ENCODE measurements around the gene CNGB1.
"Not testable (repeated sequence)": the region's sequence is repeated elsewhere in the genome, so short reads cannot be mapped to it uniquely, and the experiment has no call there.

CNGB1 gene

DNA sequence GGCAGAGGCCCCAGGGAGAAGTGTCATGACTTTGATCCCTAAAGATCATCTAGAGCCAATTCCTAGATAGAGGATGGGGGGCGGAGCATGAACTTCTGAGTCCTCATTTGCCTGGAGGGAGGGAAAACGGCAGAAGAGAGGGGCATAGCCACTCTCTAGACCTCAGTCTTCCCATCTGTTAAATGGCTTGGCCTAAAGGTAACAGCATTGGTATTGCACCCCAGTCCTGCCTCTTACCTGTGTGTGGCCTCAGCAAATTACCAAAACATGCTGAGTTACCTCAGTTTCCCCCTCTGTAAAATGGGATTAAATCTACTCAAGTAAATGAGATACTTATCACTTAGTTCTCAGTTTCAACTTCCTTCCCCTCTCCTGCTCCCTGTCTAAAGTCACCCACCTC is 47.5 kb downstream of the CNGB1 start:
- no peak for DNase-seq

DNA sequence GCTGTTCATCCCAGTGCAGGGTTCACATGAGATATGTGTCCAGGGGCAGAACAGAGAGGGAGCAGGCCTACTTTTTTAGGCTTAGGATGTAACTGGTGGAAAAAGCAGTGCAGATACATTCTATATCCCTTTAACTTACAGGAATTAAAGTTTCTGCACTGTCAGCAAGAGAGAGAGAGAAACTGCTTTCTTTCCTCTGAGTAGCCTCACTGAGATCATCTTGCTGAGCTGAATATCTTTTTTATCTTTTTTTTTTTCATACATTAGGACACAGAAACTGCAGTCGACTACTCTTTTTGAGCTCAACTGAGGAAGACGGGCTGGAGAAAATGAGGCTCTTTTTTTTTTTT is 50.1 kb downstream of the CNGB1 start:
- DNase-seq, result no peak

DNA sequence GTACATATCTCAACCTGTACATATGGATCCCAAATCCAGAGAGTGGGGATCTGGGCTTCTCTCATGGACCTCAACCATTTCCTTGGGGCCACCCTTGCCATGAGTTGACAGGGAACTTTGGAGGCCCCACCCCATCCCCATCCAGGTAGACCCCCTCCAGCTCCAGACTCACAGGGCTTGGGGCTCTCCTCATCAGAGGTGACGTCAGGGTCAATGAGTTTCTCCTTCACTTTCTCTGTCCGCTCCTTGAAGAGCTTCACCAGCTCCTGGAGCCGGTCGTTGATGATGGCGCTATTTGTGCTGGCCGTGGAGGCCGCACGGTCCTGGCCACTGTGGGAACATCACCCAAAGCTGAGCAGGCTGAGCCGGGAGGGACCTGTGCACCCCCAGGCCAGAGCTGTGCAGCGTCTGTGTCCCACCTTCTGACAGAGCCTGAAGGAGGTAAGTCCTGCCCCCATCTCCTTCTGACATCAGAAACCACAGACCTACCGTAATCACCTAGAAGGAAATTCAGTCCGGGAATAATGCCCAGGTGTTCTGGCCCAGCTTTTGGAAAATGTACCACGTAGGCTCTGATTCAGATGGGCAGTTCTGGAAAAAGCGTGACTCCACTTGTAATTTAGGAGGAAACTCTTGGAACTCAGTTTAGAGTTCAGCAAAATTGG is 50.6 kb downstream of the CNGB1 start:
- no peak for DNase-seq

DNA sequence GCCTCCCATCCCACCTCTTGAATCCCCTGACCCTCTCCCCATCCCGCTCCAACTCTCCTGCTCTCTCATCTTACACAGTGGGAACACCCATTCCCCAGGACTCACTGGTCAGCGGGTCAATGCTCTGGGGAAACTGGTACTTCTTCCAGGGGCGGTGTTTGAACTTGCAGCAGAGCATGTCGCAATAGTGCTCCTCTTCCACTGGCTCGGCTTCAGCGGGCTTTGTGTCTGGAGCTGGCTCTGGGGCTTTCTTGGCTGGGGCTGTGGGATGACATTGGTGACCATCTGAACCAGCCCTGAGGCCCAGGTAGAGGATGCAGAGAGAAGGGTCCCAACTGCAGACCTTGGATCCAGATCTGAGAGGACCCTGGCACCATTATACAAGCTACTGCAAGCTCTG is 51.9 kb downstream of the CNGB1 start:
- DNase-seq, result no peak

DNA sequence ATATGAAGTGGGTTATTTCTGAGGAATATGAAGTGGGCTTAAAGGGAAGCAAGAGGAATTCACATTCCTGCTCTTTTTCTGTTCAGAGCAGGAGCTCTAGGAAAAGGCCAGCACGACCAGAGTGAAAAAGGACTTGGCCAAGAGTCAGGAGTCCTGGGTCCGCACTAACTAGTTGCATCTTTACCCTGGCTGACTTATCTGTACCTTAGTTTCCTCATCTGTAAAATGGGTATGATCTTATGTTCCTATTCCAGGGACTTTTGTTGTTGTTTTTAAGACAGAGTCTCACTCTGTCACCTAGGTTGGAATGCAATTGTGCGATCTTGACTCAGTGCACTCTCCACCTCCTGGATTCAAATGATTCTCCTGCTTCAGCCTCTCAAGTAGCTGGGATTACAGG is 52.5 kb downstream of the CNGB1 start:
- DNase-seq, result no peak

DNA sequence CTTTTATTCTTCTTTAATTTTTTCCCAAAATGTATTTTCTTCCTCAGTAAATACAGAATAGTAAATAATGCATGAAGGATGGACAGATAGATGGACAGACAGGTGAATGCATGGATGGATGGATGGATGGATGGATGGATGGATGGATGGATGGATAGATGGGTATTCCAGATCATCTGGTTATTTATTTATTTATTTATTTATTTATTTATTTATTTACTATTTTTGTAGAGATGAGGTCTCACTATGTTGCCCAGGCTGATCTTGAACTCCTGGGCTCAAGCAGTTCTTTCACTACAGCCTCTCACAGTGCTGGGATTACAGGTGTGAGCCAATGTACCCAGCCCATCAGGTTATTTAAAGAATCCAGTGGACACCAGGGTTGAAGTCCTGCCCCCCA is 53.0 kb downstream of the CNGB1 start:
- not testable (repeated sequence) for DNase-seq

DNA sequence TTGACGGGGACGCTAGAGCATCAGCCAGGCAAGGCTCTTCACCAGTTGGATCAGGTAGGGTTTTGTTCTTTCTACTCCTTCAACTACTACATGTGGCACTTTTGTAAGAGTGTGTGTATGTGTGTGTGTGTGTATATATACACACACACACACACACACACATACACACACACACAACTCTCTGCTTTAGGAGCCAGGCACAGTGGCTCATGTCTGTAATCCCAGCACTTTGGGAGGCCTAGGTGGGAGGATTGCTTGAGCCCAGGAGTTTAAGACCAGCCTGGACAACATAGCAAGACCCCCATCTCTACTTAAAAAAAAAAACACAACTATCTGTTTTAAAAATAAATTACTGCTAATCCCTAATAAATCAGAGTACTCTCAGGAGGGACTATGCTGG is 53.4 kb downstream of the CNGB1 start:
- not testable (repeated sequence) for DNase-seq

DNA sequence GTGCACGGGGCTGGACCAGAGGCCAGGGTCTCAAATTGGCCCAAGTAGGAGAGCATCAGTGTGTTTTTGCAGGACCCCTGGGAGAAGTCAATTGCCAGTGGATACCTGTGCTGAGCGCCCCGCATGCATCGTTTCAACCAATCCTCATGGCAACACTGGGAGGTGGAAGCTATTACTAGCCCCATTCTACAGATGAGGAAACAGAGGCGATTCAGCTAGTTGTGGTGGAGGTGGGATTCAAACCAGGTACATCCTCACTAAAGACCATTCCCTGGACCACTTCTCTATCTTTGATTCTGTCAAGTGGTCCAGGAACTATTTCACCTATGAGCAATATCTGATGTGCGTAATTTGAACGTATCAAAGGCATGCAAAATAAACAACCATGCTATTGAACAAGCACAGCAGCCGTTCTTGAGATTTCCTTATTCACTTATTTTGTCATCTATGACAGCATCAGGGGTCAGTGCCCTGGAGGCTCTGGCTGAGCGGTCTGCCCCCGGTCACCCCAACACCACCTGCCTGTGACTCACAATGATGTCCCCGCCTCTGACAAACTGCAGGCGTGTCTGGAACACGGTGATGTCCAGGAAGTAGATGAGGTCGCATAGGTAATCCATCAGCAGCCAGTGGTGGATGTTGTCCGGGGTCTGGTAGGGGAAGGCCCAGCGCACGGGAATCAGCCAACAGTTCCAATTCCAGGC is 54.0 kb downstream of the CNGB1 start:
- no peak for DNase-seq

DNA sequence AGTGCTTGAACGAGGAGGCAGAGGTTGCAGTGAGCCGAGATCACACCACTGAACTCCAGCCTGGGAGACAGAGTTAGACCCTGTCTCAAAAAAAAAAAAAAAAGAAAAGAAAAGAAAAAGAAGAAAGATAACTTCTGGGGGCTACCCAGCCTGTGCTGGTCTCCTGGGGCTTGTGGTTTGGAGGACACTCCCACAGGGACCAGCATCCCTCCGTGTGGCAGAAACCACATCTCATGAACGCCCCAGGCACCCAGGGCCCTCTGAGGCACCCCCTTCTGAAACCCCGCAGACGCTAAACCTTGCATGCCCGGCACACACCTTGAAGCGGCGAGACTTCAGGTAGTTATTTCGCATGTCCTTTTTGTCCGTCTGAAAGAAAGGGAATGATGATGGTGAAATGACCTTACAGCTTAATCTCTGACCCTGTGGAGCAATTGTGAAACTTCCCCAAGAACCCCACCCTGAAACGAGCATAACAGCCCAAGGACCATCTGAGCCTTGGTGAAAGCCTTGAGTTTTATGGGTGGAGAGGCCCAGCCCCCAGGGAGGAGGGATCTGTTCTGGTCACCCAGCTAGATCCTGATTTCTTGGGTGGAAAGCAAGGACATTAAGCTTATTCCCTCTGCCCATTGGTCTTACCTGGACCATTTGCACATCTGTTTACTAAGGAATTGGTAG is 55.0 kb downstream of the CNGB1 start:
- DNase-seq, result no peak

DNA sequence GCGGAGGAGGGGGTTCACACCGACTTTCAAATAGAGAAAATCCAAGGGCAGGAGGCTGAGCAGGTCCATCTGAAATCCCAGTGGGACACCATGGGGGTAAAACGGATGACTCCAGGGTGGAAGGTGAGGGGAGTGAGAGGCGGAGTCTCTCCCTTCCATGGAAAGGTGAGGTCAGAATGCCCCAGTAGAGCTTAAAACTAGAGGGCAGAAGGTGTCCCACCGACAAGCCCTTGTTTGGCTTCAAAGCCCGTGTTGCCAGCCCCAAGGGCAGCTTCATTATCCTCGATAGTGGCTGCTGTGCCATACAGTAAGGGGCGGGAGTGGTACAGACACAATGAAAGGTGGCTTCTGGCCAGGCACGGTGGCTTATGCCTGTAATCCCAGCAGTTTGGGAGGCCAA is 55.7 kb downstream of the CNGB1 start:
- no peak for DNase-seq

DNA sequence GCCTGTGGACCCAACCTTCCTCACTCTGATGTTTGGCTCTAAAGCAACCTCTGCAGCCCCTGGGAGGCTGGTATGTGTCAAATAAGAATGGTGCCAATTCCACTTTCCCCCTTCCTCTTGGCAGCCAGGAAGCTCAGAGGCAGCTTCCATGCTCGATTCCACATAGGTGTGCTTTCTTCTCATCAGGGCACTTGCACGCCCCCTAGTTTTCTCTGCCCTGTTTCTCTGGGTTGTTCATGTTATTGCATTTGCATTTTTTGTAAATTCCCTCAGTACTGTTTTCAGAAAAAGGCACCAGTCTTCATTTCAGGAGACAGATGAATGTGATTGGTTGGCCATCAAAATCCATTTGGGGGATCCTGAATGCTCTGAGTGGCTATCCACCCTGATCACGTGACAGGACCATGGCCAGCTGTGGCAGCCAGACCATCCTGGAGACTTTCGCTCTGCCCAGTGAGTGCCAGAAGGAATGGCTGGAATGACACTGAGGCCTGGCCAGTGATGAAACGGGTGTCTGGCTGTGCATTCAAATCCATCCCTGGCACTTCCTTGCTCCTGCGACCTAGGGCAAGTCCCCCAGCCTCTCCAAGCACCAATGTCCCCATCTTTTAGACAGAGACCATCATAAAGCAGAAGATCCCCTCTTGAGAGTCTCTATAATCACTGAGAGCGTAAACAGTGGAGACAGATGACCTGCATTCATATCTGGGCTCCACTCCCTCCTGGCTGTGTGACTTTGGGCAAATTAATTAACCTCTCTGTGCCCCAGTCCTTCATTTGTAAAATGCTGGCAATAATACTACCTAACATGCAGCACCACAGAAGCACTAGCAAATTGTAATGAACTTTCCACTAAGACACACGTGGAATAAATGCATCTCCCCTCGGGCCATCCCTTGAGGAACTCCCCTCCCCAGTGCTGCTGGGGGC is 56.4 kb downstream of the CNGB1 start:
- no peak for DNase-seq

DNA sequence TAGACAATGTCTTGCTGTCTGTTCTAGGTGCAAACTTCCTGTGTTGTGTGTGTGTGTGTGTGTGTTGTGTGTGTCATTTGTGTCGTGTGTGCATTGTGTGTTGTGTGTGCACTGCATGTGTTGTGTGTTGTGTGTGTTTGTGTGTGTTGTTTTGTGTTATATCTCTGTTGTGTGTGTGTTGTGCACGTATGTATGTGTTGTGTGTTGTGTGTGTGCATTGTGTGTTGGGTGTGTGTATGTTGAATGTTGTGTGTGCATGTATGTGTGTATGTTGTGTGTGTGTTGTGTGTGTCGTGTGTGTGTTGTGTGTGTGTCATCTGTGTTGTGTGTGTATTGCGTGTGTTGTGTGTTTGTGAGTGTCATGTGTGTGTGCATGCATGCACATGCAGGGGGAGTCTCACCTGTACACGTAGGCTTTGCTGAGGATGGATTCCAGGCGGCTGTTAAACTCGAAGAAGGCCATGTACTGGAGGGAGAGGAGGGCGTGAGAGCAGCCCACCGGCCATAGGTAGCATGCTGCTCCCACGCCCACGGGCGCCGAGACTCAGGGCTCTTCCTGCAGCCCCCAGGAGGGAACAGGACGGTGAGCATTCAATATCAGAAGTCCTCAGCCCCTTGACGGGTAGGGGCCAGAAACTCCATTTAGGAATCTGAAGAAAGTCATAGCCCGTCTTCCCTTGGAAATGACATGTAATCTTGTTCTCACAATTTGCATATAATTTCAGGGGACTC is 58.2 kb downstream of the CNGB1 start:
- no peak for DNase-seq

DNA sequence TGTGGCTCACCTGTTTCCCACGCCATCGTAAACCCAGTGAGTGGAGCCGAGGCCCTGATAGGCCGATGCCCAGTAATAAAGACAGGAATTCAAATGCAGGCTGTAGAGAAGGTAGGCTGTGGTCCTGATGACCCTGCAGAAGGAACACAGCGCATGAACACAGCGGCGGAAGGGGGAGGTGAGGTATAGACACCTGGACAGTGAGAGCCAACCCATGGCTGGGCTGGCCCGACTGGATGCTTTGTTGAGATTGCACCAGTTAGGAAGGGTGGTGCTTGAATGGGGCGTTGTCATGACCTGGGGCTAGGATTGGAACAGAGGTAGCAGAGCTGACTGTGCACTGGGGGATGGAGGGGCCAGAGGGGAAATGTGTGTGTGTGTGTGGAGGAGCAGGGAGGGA is 59.2 kb downstream of the CNGB1 start:
- no peak for DNase-seq

DNA sequence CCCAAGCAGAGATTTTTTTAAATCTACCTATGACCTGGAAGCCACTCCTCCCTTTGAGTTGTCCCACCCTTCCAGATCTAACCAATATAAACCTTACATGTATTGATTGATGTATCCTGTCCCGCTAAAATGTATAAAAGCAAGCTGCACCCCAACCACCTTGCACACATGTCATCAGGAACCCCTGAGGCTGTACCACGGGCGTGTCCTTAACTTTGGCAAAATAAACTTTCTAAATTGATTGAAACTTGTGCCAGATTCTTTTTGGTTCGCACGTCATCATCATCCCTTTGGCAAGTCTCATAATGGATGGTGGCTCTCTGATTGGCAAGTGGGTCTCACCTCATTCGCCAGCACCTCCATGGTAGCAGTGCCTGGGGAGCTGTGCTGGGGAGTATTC is 60.2 kb downstream of the CNGB1 start:
- no peak for DNase-seq

DNA sequence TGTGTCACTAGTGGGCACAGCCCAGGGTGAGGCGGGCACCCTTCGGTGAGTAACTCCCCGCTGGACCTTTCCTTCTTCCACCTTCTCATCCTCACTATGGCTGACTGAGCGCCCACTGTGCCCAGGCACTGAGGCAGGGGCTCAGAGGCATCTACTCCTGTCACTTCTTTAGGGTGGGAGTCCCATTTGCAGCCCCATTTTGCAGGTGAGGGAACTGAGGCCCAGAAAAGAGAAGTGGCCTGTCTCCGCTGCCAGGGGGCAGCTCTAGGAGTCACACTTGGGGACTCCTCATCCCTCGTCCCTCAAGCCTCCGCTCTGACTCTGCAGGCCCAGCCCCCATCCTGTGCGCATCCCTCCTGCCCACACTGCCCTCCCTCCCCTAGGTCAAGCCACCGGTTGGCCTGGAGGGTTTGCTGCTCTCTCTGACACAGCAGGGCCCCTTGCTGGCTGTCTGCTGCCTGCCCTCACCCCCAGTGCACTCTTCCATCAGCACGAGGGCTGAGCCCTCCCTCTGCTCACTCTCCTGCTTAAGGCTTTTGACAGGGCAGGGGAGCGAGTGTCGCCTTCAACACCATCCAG is 62.4 kb downstream of the CNGB1 start:
- DNase-seq, result no peak

DNA sequence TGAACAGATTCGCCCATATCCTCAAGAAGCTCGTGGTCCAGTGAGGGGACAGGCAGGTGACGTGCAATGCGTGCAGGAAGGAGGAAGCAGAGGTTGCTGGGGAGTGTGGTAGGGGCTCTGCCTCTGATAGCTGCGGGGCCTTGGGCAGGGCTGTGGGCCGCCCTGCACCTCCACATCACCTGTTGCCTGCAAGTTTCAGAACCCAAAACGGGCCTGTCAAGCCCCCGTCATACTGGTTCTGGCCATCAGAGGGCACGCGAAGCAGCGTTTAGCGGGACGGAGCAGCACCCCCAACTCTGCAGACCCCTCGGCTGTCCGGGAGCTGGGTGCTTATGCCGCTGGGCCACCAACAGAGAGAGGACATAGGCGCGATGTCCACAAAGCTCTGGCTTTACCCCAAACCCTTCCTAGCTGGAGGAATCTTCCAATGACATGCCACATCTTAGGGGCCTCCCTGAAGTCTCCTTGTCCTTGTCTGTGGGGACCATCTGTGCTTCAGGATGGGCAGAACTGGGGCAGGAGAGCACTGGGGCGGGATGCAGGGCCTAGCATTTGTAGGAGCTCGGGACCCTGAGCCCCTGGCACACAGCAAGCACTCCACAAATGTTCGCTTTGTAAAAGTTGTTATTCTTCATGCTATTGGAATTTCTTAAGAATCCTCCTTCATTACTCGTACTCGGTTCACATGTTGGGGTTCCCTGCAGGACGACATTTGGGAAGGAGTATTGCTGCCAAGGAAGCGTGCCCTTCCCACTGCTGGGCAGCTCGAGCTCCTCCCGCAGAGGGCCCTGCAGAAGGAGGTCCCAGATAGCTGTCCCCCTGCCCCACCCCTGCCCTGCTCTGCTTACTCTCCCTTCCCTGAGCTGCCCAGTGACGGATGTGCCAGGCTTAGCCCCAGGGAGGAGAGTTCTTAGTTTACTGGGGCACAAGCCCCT is 64.3 kb downstream of the CNGB1 start:
- peak; percentile 23 for DNase-seq

DNA sequence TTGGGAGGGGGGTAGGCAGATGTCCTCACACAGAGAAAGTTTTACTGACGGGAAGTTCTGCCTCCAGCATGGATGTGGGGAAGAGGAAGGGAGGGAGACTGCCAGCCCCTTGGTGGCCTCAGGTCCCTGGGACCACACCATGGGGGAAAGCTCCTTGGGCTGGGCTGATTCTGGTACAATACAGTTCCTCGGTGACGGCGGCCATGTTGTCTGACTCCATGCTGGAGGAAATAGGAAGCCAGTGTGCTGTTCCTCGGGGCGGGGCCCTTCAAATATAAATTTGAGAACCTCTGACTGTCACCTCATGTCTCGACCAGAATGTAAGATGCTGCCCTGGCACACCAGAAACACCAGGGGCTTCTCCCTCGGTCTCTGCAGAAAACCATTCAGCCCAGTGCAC is 66.8 kb downstream of the CNGB1 start:
- DNase-seq, result no peak

DNA sequence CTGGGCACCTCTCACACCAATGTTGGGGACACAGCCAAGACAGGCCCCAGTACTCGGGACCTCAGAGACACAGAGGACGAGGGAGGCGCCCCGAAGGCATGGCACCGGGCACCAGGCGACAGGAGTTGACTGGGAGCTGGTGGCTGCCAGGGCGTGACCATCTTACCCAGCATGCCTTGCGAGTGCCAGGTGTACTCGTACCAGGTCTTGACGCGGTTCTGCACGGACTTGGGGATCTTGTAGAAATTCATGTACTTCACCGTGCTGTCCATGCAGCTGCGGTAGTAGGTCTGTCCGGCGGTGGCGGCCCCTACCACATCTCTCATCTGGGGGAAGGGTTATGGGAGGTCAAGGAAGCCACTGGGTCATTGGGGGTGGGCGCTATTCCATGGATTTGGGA is 67.3 kb downstream of the CNGB1 start:
- DNase-seq, result no peak

DNA sequence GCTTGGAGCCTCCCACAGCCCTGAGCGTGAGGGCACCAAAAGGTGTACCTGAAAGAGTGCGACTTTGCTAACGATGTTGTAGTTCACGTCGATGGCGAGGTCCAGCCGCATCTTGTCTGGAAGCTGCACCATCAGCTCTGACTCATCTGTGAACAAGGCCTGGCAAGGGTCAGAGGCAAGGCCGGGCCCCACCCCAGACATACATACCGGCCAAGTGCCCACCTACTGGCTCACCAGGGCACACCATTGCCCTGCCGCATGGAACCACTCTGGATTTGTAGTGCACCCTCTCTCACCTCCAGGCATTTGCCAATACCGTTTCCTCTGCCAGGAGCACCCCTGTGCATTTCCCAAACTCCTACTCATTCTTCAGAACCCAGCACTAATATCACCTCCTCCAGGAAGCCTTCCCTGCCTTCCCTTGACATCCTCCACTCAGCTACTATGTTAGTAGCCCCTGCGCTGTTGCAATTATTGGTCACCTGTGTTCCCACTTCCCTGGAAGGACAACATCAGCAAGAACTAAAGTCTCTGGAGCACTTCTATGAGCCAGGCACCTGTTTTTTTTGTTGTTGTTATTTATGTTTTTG is 69.4 kb downstream of the CNGB1 start:
- no peak for DNase-seq

DNA sequence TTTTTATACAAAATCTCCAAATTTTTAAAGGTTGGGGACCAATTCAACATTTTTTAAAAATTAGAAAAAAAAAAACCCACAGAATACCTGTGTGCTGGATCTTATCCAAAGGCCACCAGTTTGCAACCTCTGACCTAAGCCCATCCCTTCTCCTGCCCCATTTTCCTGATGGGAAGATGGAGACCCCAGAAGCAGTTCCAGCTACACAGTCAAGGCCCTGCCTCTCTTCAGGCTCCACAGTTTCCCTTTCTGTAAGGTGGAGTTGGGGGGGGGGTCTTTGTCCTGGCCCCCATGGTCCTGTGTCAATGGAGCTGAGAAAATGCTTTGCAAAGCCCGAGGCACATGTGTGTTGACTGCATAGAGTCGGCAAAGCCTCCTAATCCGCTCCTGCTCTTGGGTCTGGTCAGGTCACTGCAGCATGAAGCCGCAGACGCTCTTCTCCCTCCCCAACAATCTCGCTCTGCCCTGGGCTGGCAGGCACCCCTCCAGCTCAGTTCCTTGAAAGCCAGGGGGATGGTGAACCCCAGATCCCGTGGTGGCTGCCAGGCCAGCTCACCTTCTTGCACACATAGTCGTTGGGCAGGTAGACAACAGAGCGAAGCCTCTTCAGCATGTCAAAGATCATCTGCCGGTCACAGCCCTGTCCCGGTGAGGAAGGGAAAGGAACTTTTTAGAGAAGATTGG is 70.0 kb downstream of the CNGB1 start:
- no peak for DNase-seq

Measured in activated CD4-positive, alpha-beta T cell treated with anti-CD3 and anti-CD28 coated beads, Interleukin-2, amount 50 U/mL, for 1 hour (primary cell).